ENCODE measurements around the gene PRXL2B.

Gene PRXL2B

GRCh38 chr1:2602866-2603520, 16.4 kb downstream of the PRXL2B start:
- DNase-seq, result no peak

- no peak for DNase-seq
Measured at GRCh38 chr1:2603521-2604155, 17.1 kb downstream of the PRXL2B start.

GRCh38 chr1:2604156-2604843, 17.7 kb downstream of the PRXL2B start:
- DNase-seq, result no peak

GRCh38 chr1:2604844-2605508, 18.4 kb downstream of the PRXL2B start:
- no peak for DNase-seq

GRCh38 chr1:2605509-2606395, 19.2 kb downstream of the PRXL2B start:
- no peak for DNase-seq

- DNase-seq, result no peak
Measured at GRCh38 chr1:2606396-2606880, 19.9 kb downstream of the PRXL2B start.

GRCh38 chr1:2606881-2607621, 20.5 kb downstream of the PRXL2B start:
- no peak for DNase-seq

- DNase-seq, result no peak
Measured at GRCh38 chr1:2607641-2608091, 21.1 kb downstream of the PRXL2B start.

GRCh38 chr1:2609319-2610035, 22.9 kb downstream of the PRXL2B start:
- DNase-seq, result no peak

- no peak for DNase-seq
Measured at GRCh38 chr1:2610036-2610959, 23.7 kb downstream of the PRXL2B start.

GRCh38 chr1:2611031-2611501, 24.5 kb downstream of the PRXL2B start:
- no peak for DNase-seq

- DNase-seq, result no peak
Measured at GRCh38 chr1:2611621-2612437, 25.3 kb downstream of the PRXL2B start.

GRCh38 chr1:2612591-2613365, 26.2 kb downstream of the PRXL2B start:
- no peak for DNase-seq

- DNase-seq, result no peak
Measured at GRCh38 chr1:2614145-2614544, 27.6 kb downstream of the PRXL2B start.

- DNase-seq, result no peak
Measured at GRCh38 chr1:2617971-2618470, 31.4 kb downstream of the PRXL2B start.

- DNase-seq, result no peak
Measured at GRCh38 chr1:2623571-2624337, 37.2 kb downstream of the PRXL2B start.

All from NCI-H1436 treated with DMSO at 0.1 percent for 48 hours (cell line).